Choroid plexus epithelial cell (primary cell): Measurements from ENCODE around the gene CNBD2.
"Not testable (repeated sequence)": the region's sequence is repeated elsewhere in the genome, so short reads cannot be mapped to it uniquely, and the experiment has no call there.

Experiments used
- DNase-seq: peaks from one replicate; pipeline ENCODE4 v3.0.0-alpha.2; 2010; ENCODE audit warnings: low read depth
- H3K4me3 ChIP-seq: 2 replicates; pipeline ENCODE4 v1.5.1; 2011; ENCODE audit warnings: low read depth, mild to moderate bottlenecking, control low read depth, low read length, moderate library complexity
- TF ChIP-seq, protein P1 (sequence below): conservative IDR thresholded peaks from 2 replicates; pipeline ENCODE4 v1.5.1; 2011; ENCODE audit warnings: low read depth, mild to moderate bottlenecking, control low read depth, inconsistent platforms, low read length, moderate library complexity

The CNBD2 gene

GRCh38 chr20:36043441-36043840 is 75.1 kb downstream of the CNBD2 start:
- H3K4me3 ChIP-seq, result no peak overlapping the region
- TF ChIP-seq, protein P1, sequence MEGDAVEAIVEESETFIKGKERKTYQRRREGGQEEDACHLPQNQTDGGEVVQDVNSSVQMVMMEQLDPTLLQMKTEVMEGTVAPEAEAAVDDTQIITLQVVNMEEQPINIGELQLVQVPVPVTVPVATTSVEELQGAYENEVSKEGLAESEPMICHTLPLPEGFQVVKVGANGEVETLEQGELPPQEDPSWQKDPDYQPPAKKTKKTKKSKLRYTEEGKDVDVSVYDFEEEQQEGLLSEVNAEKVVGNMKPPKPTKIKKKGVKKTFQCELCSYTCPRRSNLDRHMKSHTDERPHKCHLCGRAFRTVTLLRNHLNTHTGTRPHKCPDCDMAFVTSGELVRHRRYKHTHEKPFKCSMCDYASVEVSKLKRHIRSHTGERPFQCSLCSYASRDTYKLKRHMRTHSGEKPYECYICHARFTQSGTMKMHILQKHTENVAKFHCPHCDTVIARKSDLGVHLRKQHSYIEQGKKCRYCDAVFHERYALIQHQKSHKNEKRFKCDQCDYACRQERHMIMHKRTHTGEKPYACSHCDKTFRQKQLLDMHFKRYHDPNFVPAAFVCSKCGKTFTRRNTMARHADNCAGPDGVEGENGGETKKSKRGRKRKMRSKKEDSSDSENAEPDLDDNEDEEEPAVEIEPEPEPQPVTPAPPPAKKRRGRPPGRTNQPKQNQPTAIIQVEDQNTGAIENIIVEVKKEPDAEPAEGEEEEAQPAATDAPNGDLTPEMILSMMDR, result no peak
- no peak for DNase-seq

- H3K4me3 ChIP-seq, result no peak overlapping the region
- TF ChIP-seq, protein P1, result no peak
- DNase-seq, result no peak
Measured at GRCh38 chr20:36043892-36044515, 75.6 kb downstream of the CNBD2 start.

DNA sequence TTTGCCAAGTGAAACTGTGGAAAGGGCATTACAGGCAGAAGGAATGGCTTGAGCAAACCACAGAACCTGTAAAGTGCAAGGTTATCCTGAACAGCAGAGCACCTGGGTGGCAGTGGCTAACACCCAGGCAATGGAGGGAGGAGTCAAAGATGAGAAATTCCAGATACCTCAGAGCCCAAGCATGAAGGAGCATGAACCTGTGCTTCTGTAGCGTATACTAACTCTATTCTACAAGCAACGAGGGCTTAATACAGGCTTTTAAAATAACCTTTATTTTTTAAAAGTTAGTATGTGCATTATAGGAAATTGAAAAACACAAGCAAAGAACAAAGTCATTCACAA is 77.0 kb downstream of the CNBD2 start:
- no peak overlapping the region for H3K4me3 ChIP-seq
- TF ChIP-seq, protein P1, result no peak
- peak; percentile 18 for DNase-seq

DNA sequence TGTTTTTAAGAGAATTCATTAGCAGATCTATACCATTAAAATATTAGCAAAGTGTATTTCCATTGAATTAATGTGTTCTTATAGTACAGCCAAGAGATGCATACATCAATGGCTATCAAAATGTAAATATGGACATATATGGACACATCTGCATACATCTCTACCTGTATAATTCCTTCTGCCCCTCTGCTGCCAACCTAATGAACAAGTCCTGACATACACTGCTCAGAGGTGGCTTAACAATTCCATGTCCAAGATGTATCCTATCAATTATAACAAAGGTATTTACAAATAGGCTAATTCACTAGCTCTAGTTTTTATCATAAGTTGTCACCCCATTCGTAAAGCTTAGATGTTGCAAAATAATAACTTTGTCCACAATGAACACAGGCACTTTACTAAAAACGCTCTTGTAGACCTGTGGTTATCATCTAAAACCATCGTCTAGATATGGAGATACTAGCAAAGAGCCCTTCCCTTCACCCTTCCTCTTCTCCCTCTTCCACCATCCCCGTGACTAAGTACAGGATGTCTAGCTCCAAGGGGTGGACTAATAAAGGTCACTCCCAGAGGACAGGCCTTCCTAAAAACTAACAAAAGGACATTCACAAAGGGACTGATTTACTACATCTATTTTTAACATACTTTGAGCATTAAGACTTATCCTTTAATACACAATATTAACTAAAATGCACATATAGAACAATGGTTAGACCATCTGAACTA is 77.8 kb downstream of the CNBD2 start:
- not testable (repeated sequence) for H3K4me3 ChIP-seq

GRCh38 chr20:36049408-36049807 is 81.0 kb downstream of the CNBD2 start:
- peak overlapping the region; percentile 56 for H3K4me3 ChIP-seq
- not testable (repeated sequence) for DNase-seq

More for the DNA sequence above, 77.8 kb downstream of the CNBD2 start:
- DNase-seq, result not testable (repeated sequence)

- DNase-seq, result peak; percentile 88
- TF ChIP-seq, protein P1, result no peak
- peak overlapping the region; percentile 89 for H3K4me3 ChIP-seq
Measured at GRCh38 chr20:36050436-36051317, 82.3 kb downstream of the CNBD2 start.

DNA sequence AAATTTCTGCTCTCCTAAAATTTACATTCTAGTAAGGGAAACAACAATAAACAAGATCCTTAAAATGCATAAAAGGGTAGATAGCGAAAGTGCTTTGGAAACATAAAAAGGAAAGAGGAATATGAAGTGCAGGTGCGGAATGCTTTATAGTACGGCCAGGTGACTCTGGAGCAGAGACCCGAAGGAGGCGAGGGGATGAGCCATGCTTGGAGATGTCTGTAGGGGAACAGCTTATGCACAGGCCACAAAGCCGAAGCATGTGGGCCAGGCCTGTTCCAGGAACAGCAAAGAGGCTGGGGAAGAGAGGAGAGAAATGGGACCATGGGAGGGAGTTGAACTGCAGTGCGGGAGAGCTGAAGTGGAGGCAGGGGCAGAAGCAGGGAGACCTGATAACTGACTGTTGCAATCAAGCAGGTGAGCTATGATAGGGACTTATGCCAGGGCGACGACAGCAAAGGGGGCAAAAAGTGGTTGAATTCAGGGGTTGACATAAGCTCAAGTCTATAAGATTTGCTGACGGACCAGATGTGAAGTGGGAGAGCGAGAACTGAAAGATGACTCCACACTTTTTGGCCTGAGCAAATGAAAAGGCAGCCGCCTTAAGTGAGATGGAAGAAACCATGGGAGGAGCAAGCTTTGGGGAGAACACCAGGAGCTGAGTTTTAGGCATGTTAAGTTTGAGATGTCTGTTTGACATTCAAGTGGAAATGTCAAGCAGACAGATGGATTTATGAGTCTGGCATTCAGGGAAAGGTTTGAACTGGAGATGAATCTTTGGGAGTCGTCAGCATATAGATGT is 83.1 kb downstream of the CNBD2 start:
- no peak for DNase-seq
- H3K4me3 ChIP-seq, result peak overlapping the region; percentile 89
- TF ChIP-seq, protein P1, result no peak
